Neural progenitor cell (in vitro differentiated cells): Measurements from ENCODE around the gene ABHD3.

Experiments used
- CTCF ChIP-seq: fragments of 200-600 bp; sonication (generic); IDR thresholded peaks from 2 replicates; pipeline ENCODE4 v1.5.1; 2017; ENCODE audit warnings: antibody characterized with exemption, mild to moderate bottlenecking
- EZH2 ChIP-seq: fragments of 200-600 bp; sonication (generic); IDR thresholded peaks from 2 replicates; pipeline ENCODE4 v1.6.1; 2017; ENCODE audit warnings: antibody characterized with exemption, mild to moderate bottlenecking, moderate library complexity

DNA sequence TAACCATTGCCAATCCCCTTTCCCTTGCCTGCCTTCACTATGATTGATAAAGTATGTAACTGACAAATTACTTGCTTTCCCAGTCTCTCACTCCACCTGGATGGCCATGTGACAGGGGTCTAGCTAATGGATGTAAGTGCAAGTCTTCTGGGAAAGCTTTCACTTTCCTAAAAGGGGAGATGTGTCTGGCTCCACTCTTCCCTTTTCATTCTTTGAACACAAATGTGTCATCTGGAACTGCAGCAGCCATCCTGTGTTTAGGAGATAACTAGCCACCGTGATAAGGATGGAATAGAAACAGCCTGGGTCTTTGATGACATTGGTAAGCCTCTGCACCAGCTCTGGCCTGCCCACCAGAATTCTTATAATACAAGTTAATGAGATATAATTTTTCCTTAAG, 54.3 kb downstream of the ABHD3 start:
- TF ChIP-seq CTCF (no peak), EZH2 (no peak)
